ENCODE results near the gene INO80.
"Not testable (repeated sequence)": the region's sequence is repeated elsewhere in the genome, so short reads cannot be mapped to it uniquely, and the experiment has no call there.

Gene INO80

GRCh38 chr15:41116962-41117252 is 827 bp upstream of the INO80 start:
- no peak for DNase-seq

GRCh38 chr15:41115652-41116115 is 396 bp downstream of the INO80 start:
- no peak for DNase-seq

DNA sequence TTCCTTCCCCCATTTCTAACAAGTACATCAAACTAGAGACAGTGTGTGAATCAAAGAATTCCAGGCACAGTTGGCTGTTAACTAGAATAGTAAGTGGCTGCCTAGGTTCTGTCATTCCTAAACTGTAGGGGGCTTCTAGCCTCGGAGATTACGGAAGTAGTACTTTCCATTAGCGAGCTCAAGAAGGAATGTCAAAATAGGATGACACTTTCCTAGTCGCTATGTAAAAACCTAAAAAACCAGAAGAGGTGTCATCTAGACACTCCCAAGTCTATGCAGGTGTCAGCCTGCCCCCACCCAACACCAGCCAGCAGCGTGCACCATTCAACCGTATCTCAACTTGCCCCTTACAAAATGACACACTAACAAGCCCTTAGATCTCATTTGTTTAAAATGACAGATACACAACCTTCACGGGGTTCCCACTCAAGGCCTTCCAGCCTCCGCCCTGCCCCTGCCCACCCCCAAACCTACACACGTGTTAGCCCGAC is 874 bp downstream of the INO80 start:
- no peak for DNase-seq

DNA sequence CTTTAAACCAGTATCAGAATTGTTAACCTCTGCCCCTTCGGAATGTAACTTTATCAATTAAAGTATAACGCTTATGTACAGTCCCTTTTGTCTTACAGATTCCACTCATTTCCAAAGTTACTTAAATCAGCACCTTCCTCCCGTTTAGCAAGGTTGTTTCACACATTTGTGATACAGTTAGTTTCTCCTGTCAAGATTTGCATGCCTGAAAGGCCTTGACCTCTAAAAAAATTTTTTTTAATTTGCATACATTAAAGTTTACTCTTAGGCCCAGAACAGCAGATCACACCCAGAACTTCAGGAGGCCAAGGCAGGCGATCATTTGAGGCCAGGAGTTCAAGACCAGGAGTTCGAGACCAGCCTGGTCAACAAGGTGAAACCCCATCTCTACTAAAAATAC is 9.1 kb downstream of the INO80 start:
- DNase-seq, result no peak

DNA sequence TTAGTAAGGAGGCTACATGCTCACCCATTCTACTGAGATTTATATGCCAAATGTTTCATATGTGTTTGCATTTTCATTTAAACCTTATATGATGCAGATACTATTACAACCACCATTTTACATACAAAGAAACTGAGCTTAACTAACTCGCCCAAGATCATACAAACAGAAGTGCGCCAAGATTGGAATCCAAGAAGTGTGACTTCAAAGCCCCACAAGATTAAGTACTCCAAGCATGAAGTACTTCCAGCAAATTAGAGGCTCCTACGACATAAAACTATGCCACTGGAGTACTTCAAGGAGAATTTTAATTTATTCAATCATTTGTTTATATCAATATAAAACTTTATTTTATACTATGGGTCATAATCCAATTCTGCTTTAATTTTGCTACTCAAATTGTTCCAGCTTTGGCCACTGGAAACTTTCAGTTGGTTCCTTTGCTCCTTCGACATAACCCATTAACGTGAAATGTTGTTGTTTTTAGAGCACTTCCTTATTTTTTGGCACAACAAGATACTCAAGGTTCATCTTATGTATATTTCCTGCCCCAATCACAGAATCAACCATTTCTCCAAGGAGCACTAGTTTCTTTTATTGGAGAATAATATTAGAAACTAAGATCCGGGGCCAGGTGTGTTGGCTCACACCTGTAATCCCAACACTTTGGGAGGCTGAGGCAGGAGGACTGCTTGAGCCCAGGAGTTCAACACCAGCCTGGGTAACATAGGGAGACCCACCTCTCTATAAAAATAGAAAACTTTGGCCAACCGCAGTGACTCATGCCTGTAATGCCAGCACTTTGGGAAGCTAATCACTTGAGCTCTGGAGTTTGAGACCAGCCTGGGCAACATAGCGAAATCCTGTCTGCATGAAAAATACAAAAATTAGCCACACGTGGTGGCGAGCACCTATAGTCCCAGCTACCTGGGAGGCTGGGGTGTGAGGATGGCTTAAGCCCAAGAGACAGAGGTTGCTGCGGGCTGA is 10.4 kb downstream of the INO80 start:
- no peak for DNase-seq

DNA sequence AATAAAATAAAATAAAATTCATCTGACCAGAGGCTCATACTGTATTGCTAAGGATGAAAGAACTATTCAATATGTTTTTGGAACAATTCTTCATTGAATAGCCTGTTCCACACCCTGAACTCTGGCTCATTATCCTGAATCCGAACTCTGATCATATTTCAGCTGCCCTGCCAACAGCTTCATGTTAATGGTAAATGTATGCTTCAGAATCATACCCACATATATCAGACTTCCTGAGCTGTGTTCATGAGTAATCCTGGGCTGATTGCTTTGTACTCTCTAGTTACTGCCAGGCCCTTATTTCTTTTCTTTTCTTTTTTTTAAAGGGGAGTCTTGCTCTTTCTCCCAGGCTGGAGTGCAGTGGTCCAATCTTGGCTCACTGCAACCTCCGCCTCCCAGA is 11.8 kb downstream of the INO80 start:
- DNase-seq, result no peak

GRCh38 chr15:41102854-41103253 is 13.2 kb downstream of the INO80 start:
- no peak for DNase-seq

DNA sequence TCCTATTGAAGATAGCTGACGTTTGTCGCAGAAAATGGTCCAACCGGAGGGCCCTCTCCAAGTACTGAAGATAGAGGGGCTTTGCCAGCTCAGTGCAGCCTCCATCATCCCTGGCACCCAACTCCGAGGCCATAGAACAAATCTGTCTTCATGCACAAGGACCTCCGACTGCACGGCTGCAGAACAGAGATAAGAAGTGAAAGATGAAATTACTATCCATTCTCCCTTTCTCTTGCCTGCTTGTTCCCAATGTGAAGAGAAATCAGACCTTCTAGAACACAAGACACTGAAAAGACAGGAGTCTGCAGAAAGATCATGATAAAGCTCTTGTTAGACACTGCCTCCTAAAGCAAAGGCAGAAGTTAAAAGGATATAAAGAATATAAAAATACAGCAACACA is 19.9 kb downstream of the INO80 start:
- DNase-seq, result no peak

DNA sequence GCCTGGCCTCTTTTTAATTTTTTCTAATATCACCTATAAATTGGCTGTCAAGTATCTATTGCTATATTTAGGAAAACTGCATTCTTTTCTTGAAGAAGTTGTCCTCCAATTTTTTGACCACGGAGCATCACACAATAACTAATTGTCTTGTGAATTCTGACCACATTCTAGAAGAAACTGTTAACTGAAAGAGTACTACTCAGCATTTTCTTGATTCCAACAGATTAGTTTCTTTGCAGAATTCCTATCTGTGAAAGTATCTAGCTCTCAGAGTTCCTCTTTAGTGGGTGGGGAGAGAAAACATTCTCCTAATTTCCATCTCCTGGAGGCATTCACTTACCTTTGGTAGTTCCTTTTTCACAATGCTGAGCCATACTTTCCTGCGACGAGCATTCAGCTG is 31.1 kb downstream of the INO80 start:
- no peak for DNase-seq

GRCh38 chr15:41080144-41080543 is 35.9 kb downstream of the INO80 start:
- no peak for DNase-seq

DNA sequence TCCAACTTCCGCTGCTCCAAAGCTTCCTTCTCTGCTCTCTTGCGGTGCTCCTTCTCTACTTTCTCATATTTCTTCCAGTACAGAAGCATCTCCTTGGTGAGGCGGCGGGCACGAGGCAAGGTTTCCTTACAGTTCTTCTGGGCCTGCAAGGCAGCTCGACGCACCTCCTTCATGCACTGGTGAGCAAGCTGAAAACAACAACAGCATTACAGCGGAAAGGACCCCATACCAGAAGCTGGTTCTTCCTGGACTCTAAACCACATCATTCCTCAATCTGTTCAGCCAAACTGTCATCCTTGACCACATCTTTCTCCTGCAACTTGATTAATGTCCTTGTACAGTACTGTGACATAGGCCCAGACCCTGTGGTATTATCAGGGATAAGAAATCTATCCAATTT is 36.4 kb downstream of the INO80 start:
- no peak for DNase-seq

DNA sequence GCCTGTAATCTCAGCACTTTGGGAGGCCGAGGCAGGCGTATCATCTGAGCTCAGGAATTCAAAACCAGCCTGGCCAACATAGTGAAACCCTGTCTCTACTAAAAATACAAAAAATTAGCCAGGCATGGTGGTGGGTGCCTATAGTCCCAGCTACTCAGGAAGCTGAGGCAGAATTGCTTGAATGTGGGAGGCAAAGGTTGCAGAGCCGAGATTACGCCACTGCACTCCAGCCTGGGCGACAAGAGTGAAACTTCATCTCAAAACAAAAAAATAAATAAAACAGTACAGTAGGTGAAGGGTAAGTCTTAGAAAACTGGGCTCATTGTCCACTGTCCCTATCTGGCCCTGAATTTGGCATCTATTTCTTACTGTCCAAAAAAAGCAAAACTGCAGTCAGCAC is 37.2 kb downstream of the INO80 start:
- DNase-seq, result not testable (repeated sequence)

DNA sequence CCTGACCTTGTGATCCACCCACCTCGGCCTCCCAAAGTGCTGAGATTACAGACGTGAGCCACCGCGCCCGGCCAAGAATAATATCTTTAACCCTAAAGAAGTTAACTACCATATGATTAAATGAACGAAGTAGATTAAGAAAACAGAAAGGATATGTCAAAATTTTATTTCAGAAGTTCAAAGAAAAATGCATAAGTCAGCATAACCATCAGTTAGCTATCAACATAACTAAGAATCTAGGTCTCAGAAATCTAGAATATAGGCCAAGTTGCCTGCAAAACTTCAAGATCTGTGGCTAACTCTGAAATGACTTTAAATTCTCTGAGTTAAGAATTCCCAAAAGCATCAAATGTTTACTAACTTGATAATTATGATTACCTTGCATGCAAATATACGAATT is 38.0 kb downstream of the INO80 start:
- no peak for DNase-seq

GRCh38 chr15:41073028-41073427 is 43.1 kb downstream of the INO80 start:
- DNase-seq, result no peak

DNA sequence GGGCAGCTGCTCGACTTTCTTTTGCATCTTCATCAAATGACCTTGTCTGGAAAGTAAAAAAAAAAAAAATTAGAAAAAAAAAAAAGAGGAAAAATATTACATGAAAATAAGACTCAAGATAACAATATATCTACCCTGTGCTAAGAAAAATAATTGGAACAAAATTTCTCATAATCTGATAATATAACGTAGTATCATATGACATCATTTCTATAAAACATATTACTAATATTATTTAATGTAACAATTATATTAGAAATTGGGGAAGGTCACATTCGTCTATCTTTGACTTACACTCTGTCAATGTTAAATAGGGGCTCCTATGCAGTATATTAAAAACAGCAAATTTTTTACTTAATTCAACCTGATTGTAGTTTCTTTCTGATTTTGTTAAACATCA is 44.1 kb downstream of the INO80 start:
- no peak for DNase-seq

- DNase-seq, result no peak
Measured at GRCh38 chr15:41066516-41066915, 49.6 kb downstream of the INO80 start.

- no peak for DNase-seq
Measured at GRCh38 chr15:41061667-41062066, 54.4 kb downstream of the INO80 start.

- DNase-seq, result no peak
Measured at GRCh38 chr15:41060505-41060904, 55.6 kb downstream of the INO80 start.

DNA sequence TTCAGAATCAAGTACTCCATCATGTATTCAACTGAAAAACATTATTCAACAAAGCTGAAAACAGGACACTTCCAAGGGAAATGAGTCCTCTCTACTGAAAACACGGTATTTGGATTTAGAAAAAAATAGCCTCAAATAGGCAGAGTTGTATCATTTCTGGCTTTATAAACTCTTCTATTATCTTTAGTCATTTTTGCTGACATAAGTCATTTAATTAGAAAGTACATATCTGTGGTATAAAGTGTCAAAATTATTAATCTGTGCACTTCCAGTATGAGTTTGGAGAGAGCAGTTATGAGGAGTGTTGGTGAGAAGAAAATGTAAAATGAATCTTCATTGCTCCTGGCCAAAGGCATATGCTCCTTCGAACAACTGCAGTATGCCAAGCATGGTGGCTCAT is 59.3 kb downstream of the INO80 start:
- DNase-seq, result no peak

GRCh38 chr15:41055706-41056105 is 60.4 kb downstream of the INO80 start:
- DNase-seq, result no peak

DNA sequence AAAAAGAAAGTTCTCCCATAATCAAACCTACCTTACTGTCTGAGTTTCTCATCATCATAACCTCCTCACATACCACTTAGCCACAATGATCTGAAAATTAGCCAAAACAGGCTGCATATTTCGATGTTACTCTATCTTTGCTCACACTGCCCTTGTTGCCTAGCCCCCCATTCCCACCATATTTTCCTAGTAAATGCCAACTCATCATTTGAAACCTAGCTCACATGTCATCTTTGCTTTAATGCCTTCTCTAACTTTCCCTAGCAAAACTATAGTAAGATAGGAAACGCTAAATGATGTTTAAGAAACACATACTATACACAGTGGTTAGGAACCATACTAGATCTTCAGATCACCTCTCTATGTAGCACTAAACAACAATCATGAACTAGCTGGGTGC is 64.9 kb downstream of the INO80 start:
- no peak for DNase-seq

GRCh38 chr15:41048852-41049251 is 67.2 kb downstream of the INO80 start:
- no peak for DNase-seq

- no peak for DNase-seq
Measured at GRCh38 chr15:41048397-41048796, 67.7 kb downstream of the INO80 start.

- DNase-seq, result no peak
Measured at GRCh38 chr15:41047474-41047873, 68.6 kb downstream of the INO80 start.

Data from islet precursor cell (in vitro differentiated cells).